ENCODE data around the gene CLDN4.
A peak's percentile ranks its signal among the peaks of the same experiment; 100 is the strongest.
"Not testable (repeated sequence)": the region's sequence is repeated elsewhere in the genome, so short reads cannot be mapped to it uniquely, and the experiment has no call there.

The CLDN4 gene

GRCh38 chr7:73844131-73844547 lies 13.3 kb downstream of the CLDN4 start:
- WGBS (ENCODE audit: extremely low coverage, insufficient coverage, insufficient read length), result no CpG with 5 or more reads among the region's 9 CpGs
- no peaks in the 10 kb centered on the region for H3K27me3 ChIP-seq (ENCODE audit: insufficient read depth, low read length)
- H3K9ac ChIP-seq (ENCODE audit: low read length), result no peak overlapping the region
- H3K18ac ChIP-seq (ENCODE audit: low read length), result no peak overlapping the region
- peaks cover 12% of the 10 kb centered on the region for H3K79me1 ChIP-seq (ENCODE audit: low read length)
- no peak overlapping the region for H3K4me3 ChIP-seq (ENCODE audit: low read depth, low read length)
- H3K4me2 ChIP-seq (ENCODE audit: low read length), result no peak overlapping the region
- peak overlapping the region; percentile 11 for H3K27ac ChIP-seq (ENCODE audit: low read depth, low read length)
- DNase-seq, result no peak
- peak overlapping the region; percentile 41 for H2BK12ac ChIP-seq (ENCODE audit: low read length)
- no peak overlapping the region for H2AFZ ChIP-seq (ENCODE audit: insufficient read depth, low read length, poor library complexity)
- no peak overlapping the region for H3K23ac ChIP-seq (ENCODE audit: low read length)
- peak overlapping the region; percentile 40 for H4K91ac ChIP-seq (ENCODE audit: low read depth, low read length)
- H2BK5ac ChIP-seq (ENCODE audit: low read depth, low read length, poor library complexity), result no peak overlapping the region
- no peak overlapping the region for H4K12ac ChIP-seq (ENCODE audit: low read depth, low read length)
- no peak overlapping the region for H3K14ac ChIP-seq (ENCODE audit: low read length)
- H3K9me3 ChIP-seq (ENCODE audit: insufficient read depth, low read depth, low read length), result peaks cover 1% of the 10 kb centered on the region
- no peak overlapping the region for H3K4ac ChIP-seq (ENCODE audit: low read depth, low read length)
- H3K79me2 ChIP-seq (ENCODE audit: control insufficient read depth, insufficient read depth, low read length, poor library complexity), result peaks cover 3% of the 10 kb centered on the region
- H3K36me3 ChIP-seq (ENCODE audit: control insufficient read depth in 1 of 2, insufficient read depth in 2 of 2, low read length in 2 of 2), result no peaks in the 10 kb centered on the region
- H2BK120ac ChIP-seq (ENCODE audit: insufficient read depth, low read length, poor library complexity), result no peak overlapping the region
- no peak overlapping the region for H2AK5ac ChIP-seq (ENCODE audit: low read length)
- H3K4me1 ChIP-seq (ENCODE audit: control insufficient read depth in 1 of 2, insufficient read depth in 2 of 2, low read length in 2 of 2), result peaks cover 24 to 26% of the 10 kb centered on the region in 2 experiments
- no peak overlapping the region for H4K8ac ChIP-seq (ENCODE audit: low read depth, low read length)

GRCh38 chr7:73844848-73845460 lies 14.2 kb downstream of the CLDN4 start:
- Histone ChIP-seq H4K12ac (ENCODE audit: low read depth, low read length) (no peak overlapping the region), H3K27ac (ENCODE audit: low read depth, low read length) (peak overlapping the region; percentile 31), H3K4me2 (ENCODE audit: low read length) (no peak overlapping the region), H2AFZ (ENCODE audit: insufficient read depth, low read length, poor library complexity) (no peak overlapping the region), H3K4me3 (ENCODE audit: low read depth, low read length) (no peak overlapping the region), H3K4ac (ENCODE audit: low read depth, low read length) (no peak overlapping the region), H3K14ac (ENCODE audit: low read length) (no peak overlapping the region), H3K9me3 (ENCODE audit: insufficient read depth, low read depth, low read length) (peaks cover 1% of the 10 kb centered on the region), H3K9ac (ENCODE audit: low read length) (no peak overlapping the region), H3K79me1 (ENCODE audit: low read length) (peaks cover 8% of the 10 kb centered on the region), H3K4me1 (ENCODE audit: control insufficient read depth in 1 of 2, insufficient read depth in 2 of 2, low read length in 2 of 2) (peaks cover 17 to 18% of the 10 kb centered on the region in 2 experiments), H3K27me3 (ENCODE audit: insufficient read depth, low read length) (no peaks in the 10 kb centered on the region), H2AK5ac (ENCODE audit: low read length) (no peak overlapping the region), H2BK5ac (ENCODE audit: low read depth, low read length, poor library complexity) (no peak overlapping the region), H2BK120ac (ENCODE audit: insufficient read depth, low read length, poor library complexity) (no peak overlapping the region), H3K36me3 (ENCODE audit: control insufficient read depth in 1 of 2, insufficient read depth in 2 of 2, low read length in 2 of 2) (no peaks in the 10 kb centered on the region), H3K18ac (ENCODE audit: low read length) (no peak overlapping the region), H4K91ac (ENCODE audit: low read depth, low read length) (peak overlapping the region; percentile 29), H2BK12ac (ENCODE audit: low read length) (no peak overlapping the region), H3K23ac (ENCODE audit: low read length) (no peak overlapping the region), H3K79me2 (ENCODE audit: control insufficient read depth, insufficient read depth, low read length, poor library complexity) (no peaks in the 10 kb centered on the region), H4K8ac (ENCODE audit: low read depth, low read length) (no peak overlapping the region)
- no CpG with 5 or more reads among the region's 13 CpGs for WGBS (ENCODE audit: extremely low coverage, insufficient coverage, insufficient read length)
- peak; percentile 87 to 94 for DNase-seq

GRCh38 chr7:73845701-73846195 lies 15.0 kb downstream of the CLDN4 start:
- H3K23ac ChIP-seq (ENCODE audit: low read length); H4K8ac ChIP-seq (ENCODE audit: low read depth, low read length); H2BK120ac ChIP-seq (ENCODE audit: insufficient read depth, low read length, poor library complexity); H3K14ac ChIP-seq (ENCODE audit: low read length); H2AFZ ChIP-seq (ENCODE audit: insufficient read depth, low read length, poor library complexity); H3K36me3 ChIP-seq (ENCODE audit: control insufficient read depth in 1 of 2, insufficient read depth in 2 of 2, low read length in 2 of 2); H2BK5ac ChIP-seq (ENCODE audit: low read depth, low read length, poor library complexity); H3K9me3 ChIP-seq (ENCODE audit: insufficient read depth, low read depth, low read length); H3K4ac ChIP-seq (ENCODE audit: low read depth, low read length); H4K12ac ChIP-seq (ENCODE audit: low read depth, low read length); H2BK12ac ChIP-seq (ENCODE audit: low read length); H3K18ac ChIP-seq (ENCODE audit: low read length); H3K27me3 ChIP-seq (ENCODE audit: insufficient read depth, low read length); H3K79me2 ChIP-seq (ENCODE audit: control insufficient read depth, insufficient read depth, low read length, poor library complexity); H3K9ac ChIP-seq (ENCODE audit: low read length); H3K4me3 ChIP-seq (ENCODE audit: low read depth, low read length); H4K91ac ChIP-seq (ENCODE audit: low read depth, low read length); H3K4me2 ChIP-seq (ENCODE audit: low read length); H2AK5ac ChIP-seq (ENCODE audit: low read length): not testable (repeated sequence)
- peak overlapping the region; percentile 28 for H3K27ac ChIP-seq (ENCODE audit: low read depth, low read length)
- H3K4me1 ChIP-seq (ENCODE audit: control insufficient read depth in 1 of 2, insufficient read depth in 2 of 2, low read length in 2 of 2), result peaks cover 17 to 18% of the 10 kb centered on the region in 2 experiments
- no CpG with 5 or more reads among the region's 12 CpGs for WGBS (ENCODE audit: extremely low coverage, insufficient coverage, insufficient read length)
- peak; percentile 67 to 73 for DNase-seq
- peaks cover 13% of the 10 kb centered on the region for H3K79me1 ChIP-seq (ENCODE audit: low read length)

GRCh38 chr7:73847941-73848723 lies 17.3 kb downstream of the CLDN4 start:
- WGBS (ENCODE audit: extremely low coverage, insufficient coverage, insufficient read length), result no CpG with 5 or more reads among the region's 10 CpGs

More at GRCh38 chr7:73847941-73848723, 17.3 kb downstream of the CLDN4 start:
- Histone ChIP-seq H3K27ac (ENCODE audit: low read depth, low read length) (no peak overlapping the region), H3K36me3 (ENCODE audit: control insufficient read depth in 1 of 2, insufficient read depth in 2 of 2, low read length in 2 of 2) (no peaks in the 10 kb centered on the region), H3K23ac (ENCODE audit: low read length) (no peak overlapping the region), H2BK5ac (ENCODE audit: low read depth, low read length, poor library complexity) (no peak overlapping the region), H4K91ac (ENCODE audit: low read depth, low read length) (no peak overlapping the region), H3K4me1 (ENCODE audit: control insufficient read depth in 1 of 2, insufficient read depth in 2 of 2, low read length in 2 of 2) (peaks cover 14 to 20% of the 10 kb centered on the region in 2 experiments), H3K4me2 (ENCODE audit: low read length) (no peak overlapping the region), H2AK5ac (ENCODE audit: low read length) (no peak overlapping the region), H3K9me3 (ENCODE audit: insufficient read depth, low read depth, low read length) (peaks cover 1% of the 10 kb centered on the region), H3K14ac (ENCODE audit: low read length) (no peak overlapping the region), H3K18ac (ENCODE audit: low read length) (no peak overlapping the region), H3K4ac (ENCODE audit: low read depth, low read length) (no peak overlapping the region), H3K79me1 (ENCODE audit: low read length) (peaks cover 6% of the 10 kb centered on the region), H3K27me3 (ENCODE audit: insufficient read depth, low read length) (no peaks in the 10 kb centered on the region), H4K12ac (ENCODE audit: low read depth, low read length) (no peak overlapping the region), H3K9ac (ENCODE audit: low read length) (no peak overlapping the region), H2AFZ (ENCODE audit: insufficient read depth, low read length, poor library complexity) (no peak overlapping the region), H3K79me2 (ENCODE audit: control insufficient read depth, insufficient read depth, low read length, poor library complexity) (no peaks in the 10 kb centered on the region), H2BK120ac (ENCODE audit: insufficient read depth, low read length, poor library complexity) (no peak overlapping the region), H4K8ac (ENCODE audit: low read depth, low read length) (no peak overlapping the region), H3K4me3 (ENCODE audit: low read depth, low read length) (no peak overlapping the region), H2BK12ac (ENCODE audit: low read length) (no peak overlapping the region)
- DNase-seq, result no peak
